Sigmoid colon (tissue), 7 donors: Measurements from ENCODE around the gene SOCS1. TPM values are rescaled to one million over a fixed set of nuclear protein-coding genes. Genes with fewer than 3 reads are reported as not detected.

Source experiments
- DNase-seq: peaks from one replicate; pipeline ENCODE4 v3.0.0-alpha.2; 2019
- H3K27ac ChIP-seq, 4 donors: fragments of 200-600 bp; sonication (generic); one replicate each; pipeline ENCODE4 v1.5.1; 2016 to 2019; ENCODE audit warnings: mild to moderate bottlenecking in 1 of 4
- H3K27me3 ChIP-seq, 3 donors: fragments of 200-600 bp; sonication (generic); one replicate each; pipeline ENCODE4 v1.5.1; 2019; ENCODE audit warnings: mild to moderate bottlenecking in 1 of 3
- H3K36me3 ChIP-seq, 4 donors: fragments of 200-600 bp; sonication (generic); one replicate each; pipeline ENCODE4 v1.5.1; 2016 to 2019
- H3K4me1 ChIP-seq, 4 donors: fragments of 200-600 bp; sonication (generic); one replicate each; pipeline ENCODE4 v1.5.1; 2017 to 2019
- H3K4me3 ChIP-seq, 4 donors: fragments of 200-600 bp; sonication (generic); one replicate each; pipeline ENCODE4 v1.5.1; 2017 to 2019; ENCODE audit warnings: mild to moderate bottlenecking in 2 of 4, moderate library complexity in 1 of 4
- H3K9me3 ChIP-seq, 4 donors: fragments of 200-600 bp in 3 of 4; sonication (generic) in 3 of 4; one replicate each; pipeline versions ENCODE4 v1.5.1 to v1.6.1; 2013 to 2019
- CTCF ChIP-seq, 4 experiments: fragments of 450-650 bp in 3 of 4; fragments of 200-600 bp in 1 of 4; IDR thresholded peaks; one replicate each; pipeline ENCODE4 v1.5.1; 2016 to 2019; ENCODE audit warnings: antibody characterized with exemption in 4 of 4, mild to moderate bottlenecking in 3 of 4, moderate library complexity in 2 of 4
- EP300 ChIP-seq, 4 donors: sonication (generic); formaldehyde crosslinking; IDR thresholded peaks; one replicate each; pipeline ENCODE4 v1.6.1; 2017; ENCODE audit warnings: antibody characterized with exemption in 4 of 4
- POLR2A ChIP-seq, 2 donors: fragments of 450-650 bp; IDR thresholded peaks; one replicate each; pipeline ENCODE4 v1.6.1; 2016; ENCODE audit warnings: antibody characterized with exemption in 2 of 2, mild to moderate bottlenecking in 2 of 2, moderate library complexity in 2 of 2
- POLR2AphosphoS5 ChIP-seq, 4 donors: sonication (generic); formaldehyde crosslinking; IDR thresholded peaks; one replicate each; pipeline ENCODE4 v1.6.1; 2017; ENCODE audit warnings: antibody characterized with exemption in 4 of 4
- WGBS, 2 donors: extraction: QIAGEN DNeasy Blood & Tissue Kit; methylation state at CpG; one replicate each; pipeline ENCODE4 v1.1.7; 2013; 5-methylcytosine and 5-hydroxymethylcytosine counted together
- intact Hi-C: fragments of 100-400 bp; cut with DNase I; formaldehyde crosslinking; loops from one replicate; pipeline ENCODE4 v1.15.1; 2023
- polyA plus RNA-seq, 3 donors: library from polyadenylated mRNA; stranded (reverse); fragments of 200-250 nt; gene quantifications; one replicate each; pipeline ENCODE4 v1.2.3, GENCODE V29; 2013
- total RNA-seq, 4 donors: library from RNA; depleted of rRNA; stranded (reverse); fragments of >200 nt; gene quantifications; one replicate each; pipeline ENCODE4 v1.1.0, GENCODE V29; 2016
- donor health status: healthy with polysubstance abuse.
- donor health status: Bipolar disorder and iron deficiency.
- donor health status: healthy.

SOCS1 gene
- total and polyA plus RNA-seq, 7 donors = 0.66 to 26.4 (median 4.3) TPM; not detected in 1

GRCh38 chr16:11283820-11284248, 27.8 kb upstream of the SOCS1 start:
- H3K4me3 ChIP-seq = no peak overlapping the region
- H3K9me3 ChIP-seq = no peaks in the 10 kb centered on the region
- 75 to 79% methylated on average over 4 of the region's 4 CpGs for WGBS, 2 donors
- H3K27ac ChIP-seq = no peak overlapping the region
- no peaks in the 10 kb centered on the region for H3K4me1 ChIP-seq
- no peaks in the 10 kb centered on the region for H3K27me3 ChIP-seq
- intact Hi-C loops = no loop called here
- DNase-seq = no peak
- H3K36me3 ChIP-seq = no peaks in the 10 kb centered on the region
- TF ChIP-seq CTCF (IDR thresholded peaks at IDR 0.05) = no peak
- no peak for TF ChIP-seq POLR2AphosphoS5 (IDR thresholded peaks at IDR 0.05)
- no peak for TF ChIP-seq EP300 (IDR thresholded peaks at IDR 0.05)
- no peak for TF ChIP-seq POLR2A (IDR thresholded peaks at IDR 0.05)

- Histone ChIP-seq H3K4me1 (no peaks in the 10 kb centered on the region), H3K36me3 (no peaks in the 10 kb centered on the region), H3K27ac (no peak within 1 kb of the TSS), H3K9me3 (no peaks in the 10 kb centered on the region), H3K27me3 (no peaks in the 10 kb centered on the region), H3K4me3 (no peak within 1 kb of the TSS)
- DNase-seq = no peak
- intact Hi-C loops = no loop called here
- no peak for TF ChIP-seq EP300 (IDR thresholded peaks at IDR 0.05)
- no peak for TF ChIP-seq POLR2AphosphoS5 (IDR thresholded peaks at IDR 0.05)
- no peak for TF ChIP-seq POLR2A (IDR thresholded peaks at IDR 0.05)
- no peak for TF ChIP-seq CTCF (IDR thresholded peaks at IDR 0.05)
- WGBS, 2 donors = 88 to 92% methylated on average over 25 of the region's 25 CpGs
Measured at GRCh38 chr16:11280616-11281522, 24.9 kb upstream of the SOCS1 start, which contains the start of gene PRM1. Gene PRM1, minus strand, starts transcription at chr16:11281330. Its CDS starts 92 bp downstream, at chr16:11281238.

GRCh38 chr16:11278681-11279628, 23.0 kb upstream of the SOCS1 start:
- WGBS, 2 donors = 88 to 90% methylated on average over 7 of the region's 7 CpGs
- H3K27ac ChIP-seq = no peak overlapping the region
- H3K4me3 ChIP-seq = no peak overlapping the region
- no peaks in the 10 kb centered on the region for H3K9me3 ChIP-seq
- no peaks in the 10 kb centered on the region for H3K27me3 ChIP-seq
- H3K36me3 ChIP-seq = no peaks in the 10 kb centered on the region
- H3K4me1 ChIP-seq = peaks cover 0 to under 1% (median 0%) of the 10 kb centered on the region in 4 donors
- intact Hi-C loops = no loop called here
- TF ChIP-seq POLR2A (IDR thresholded peaks at IDR 0.05) (no peak), EP300 (IDR thresholded peaks at IDR 0.05) (no peak), CTCF (IDR thresholded peaks at IDR 0.05) (no peak), POLR2AphosphoS5 (IDR thresholded peaks at IDR 0.05) (no peak)
- DNase-seq = no peak

- intact Hi-C loops = no loop called here
Measured at GRCh38 chr16:11277607-11278337, 21.8 kb upstream of the SOCS1 start.

More at GRCh38 chr16:11277607-11278337, 21.8 kb upstream of the SOCS1 start:
- peaks cover 0 to 7% (median 0%) of the 10 kb centered on the region in 4 donors for H3K4me1 ChIP-seq
- H3K27ac ChIP-seq = no peak overlapping the region
- no peak for DNase-seq
- no peak overlapping the region for H3K4me3 ChIP-seq
- no peaks in the 10 kb centered on the region for H3K27me3 ChIP-seq
- no peak for TF ChIP-seq POLR2A (IDR thresholded peaks at IDR 0.05)
- TF ChIP-seq CTCF (IDR thresholded peaks at IDR 0.05) = no peak
- TF ChIP-seq POLR2AphosphoS5 (IDR thresholded peaks at IDR 0.05) = no peak
- no peak for TF ChIP-seq EP300 (IDR thresholded peaks at IDR 0.05)
- H3K36me3 ChIP-seq = no peaks in the 10 kb centered on the region
- H3K9me3 ChIP-seq = no peaks in the 10 kb centered on the region
- 90 to 91% methylated on average over 12 of the region's 12 CpGs for WGBS, 2 donors
